Lower leg skin (tissue), 3 donors: ENCODE results near the gene CARD16.

Source experiments
- POLR2A ChIP-seq, 2 donors: fragments of 450-650 bp; IDR thresholded peaks; one replicate each; pipeline ENCODE4 v1.6.1; 2016 to 2017; ENCODE audit warnings: antibody characterized with exemption in 2 of 2, mild to moderate bottlenecking in 1 of 2, moderate library complexity in 1 of 2
- TF ChIP-seq, protein P1 (sequence below), 3 donors: fragments of 450-650 bp; IDR thresholded peaks; one replicate each; pipeline ENCODE4 v1.5.1; 2016; ENCODE audit warnings: antibody characterized with exemption in 3 of 3, mild to moderate bottlenecking in 3 of 3, moderate library complexity in 2 of 3

DNA sequence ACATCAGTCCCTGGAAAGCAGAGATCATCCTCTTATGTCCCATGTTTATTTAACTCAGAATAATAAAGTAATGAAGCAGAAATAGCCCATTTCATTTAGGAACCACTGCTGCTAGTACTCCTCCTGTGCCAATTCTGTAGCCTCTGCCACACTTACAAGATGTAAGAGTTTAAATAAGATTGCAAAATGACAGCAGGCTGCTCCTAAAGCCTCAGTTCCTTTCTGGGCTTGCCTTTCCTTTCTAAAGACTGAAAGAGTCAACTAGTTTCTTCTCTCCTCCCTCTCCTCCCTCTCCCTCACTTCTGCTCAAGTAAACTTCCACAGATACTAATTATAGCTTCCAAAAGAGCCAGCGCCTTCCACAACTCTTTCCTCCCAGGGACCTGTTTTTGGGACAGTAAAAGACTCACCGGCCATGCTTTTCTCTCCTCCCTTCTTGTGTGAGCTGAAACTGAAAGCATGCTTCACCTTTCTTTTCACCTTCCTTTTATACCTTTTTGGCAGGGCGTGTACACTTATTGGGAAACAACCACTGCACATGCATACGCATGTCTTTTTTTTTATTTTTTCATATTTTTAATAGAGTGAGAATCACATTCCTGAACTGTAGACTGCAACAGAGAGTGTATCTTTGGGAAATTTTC is 26.1 kb upstream of the CARD16 start:
- TF ChIP-seq POLR2A (IDR thresholded peaks at IDR 0.05): no peak
- TF ChIP-seq, protein P1, sequence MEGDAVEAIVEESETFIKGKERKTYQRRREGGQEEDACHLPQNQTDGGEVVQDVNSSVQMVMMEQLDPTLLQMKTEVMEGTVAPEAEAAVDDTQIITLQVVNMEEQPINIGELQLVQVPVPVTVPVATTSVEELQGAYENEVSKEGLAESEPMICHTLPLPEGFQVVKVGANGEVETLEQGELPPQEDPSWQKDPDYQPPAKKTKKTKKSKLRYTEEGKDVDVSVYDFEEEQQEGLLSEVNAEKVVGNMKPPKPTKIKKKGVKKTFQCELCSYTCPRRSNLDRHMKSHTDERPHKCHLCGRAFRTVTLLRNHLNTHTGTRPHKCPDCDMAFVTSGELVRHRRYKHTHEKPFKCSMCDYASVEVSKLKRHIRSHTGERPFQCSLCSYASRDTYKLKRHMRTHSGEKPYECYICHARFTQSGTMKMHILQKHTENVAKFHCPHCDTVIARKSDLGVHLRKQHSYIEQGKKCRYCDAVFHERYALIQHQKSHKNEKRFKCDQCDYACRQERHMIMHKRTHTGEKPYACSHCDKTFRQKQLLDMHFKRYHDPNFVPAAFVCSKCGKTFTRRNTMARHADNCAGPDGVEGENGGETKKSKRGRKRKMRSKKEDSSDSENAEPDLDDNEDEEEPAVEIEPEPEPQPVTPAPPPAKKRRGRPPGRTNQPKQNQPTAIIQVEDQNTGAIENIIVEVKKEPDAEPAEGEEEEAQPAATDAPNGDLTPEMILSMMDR (IDR thresholded peaks at IDR 0.05): no peak
